Measurements from ENCODE around the gene PAK1IP1.
"Not testable (repeated sequence)": the region's sequence is repeated elsewhere in the genome, so short reads cannot be mapped to it uniquely, and the experiment has no call there.

PAK1IP1 gene

GRCh38 chr6:10694302-10695085 is at the start of gene PAK1IP1, which contains the start of gene C6orf52:
Gene PAK1IP1 (plus strand): TSS chr6:10694972. CDS start chr6:10694986, 14 bp downstream.
Gene C6orf52 (minus strand): TSS chr6:10694616. CDS start chr6:10687550, 7,066 bp downstream.
- DNase-seq = peak; percentile 86 to 91

DNA sequence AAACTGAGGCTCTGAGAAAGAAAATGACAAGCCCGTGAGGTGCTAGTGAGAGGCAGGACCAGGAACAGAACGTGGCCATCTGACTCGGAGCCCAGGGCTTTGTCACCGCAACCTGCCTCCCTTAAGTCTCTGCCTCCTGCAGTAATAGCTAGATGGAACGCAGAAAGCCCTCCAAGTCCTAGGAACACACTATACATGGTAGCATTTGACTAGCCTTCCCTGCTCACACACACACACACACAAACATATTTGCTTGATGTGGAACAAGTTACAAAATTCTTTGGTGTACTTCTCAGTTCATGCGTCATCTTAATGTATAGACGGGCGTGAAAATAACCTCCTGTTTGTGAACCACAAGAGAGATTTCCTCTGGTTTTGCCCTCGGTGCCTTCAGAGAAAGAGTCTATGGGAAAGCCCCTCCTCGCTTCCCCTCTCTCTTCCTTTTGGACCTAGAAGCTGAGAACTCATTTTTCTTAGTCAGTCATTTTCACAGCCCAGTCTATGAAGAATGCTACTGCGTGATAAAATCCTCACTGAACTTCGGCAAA is 39.2 kb upstream of the PAK1IP1 start:
- no peak for DNase-seq

DNA sequence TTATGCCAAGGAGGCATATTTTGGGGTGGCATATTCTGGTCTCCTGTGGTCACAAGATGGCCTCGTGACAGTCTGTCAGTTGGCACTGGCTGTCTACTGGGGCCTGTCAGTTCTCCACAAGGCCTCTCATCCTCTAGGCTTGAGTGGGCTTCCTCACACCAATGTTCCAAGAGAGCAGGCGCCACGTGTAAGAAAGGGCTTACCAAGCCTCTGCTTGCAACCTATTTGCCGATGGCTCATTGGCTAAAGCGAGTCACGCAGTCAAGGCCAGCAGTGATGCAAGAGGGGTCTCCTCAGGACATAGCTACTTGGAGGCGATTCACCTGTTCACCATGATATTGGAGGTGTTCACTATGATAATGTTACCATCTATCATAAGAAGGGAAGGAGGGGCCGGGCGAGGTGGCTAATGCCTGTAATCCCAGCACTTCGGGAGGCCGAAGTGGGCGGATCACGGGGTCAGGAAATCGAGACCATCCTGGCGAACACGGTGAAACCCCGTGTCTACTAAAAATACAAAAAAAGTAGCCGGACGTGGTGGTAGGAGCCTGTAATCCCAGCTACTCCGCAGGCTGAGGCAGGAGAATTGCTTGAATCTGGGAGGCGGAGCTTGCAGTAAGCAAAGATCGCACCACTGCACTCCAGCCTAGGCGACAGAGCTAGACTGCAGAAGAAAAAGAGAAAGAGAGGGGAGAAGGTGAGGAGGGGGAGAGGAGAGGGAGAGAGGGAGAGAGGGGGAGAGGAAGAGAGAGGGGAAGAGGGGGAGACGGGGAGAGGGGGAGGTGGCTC is 35.7 kb upstream of the PAK1IP1 start:
- no peak for DNase-seq

- peak in 1 of 2 experiments; percentile 35 for DNase-seq
These were observed 34.9 kb upstream of the PAK1IP1 start for GRCh38 chr6:10659699-10660348.

- DNase-seq = not testable (repeated sequence)
These were observed 34.2 kb upstream of the PAK1IP1 start for GRCh38 chr6:10660431-10661191.

DNA sequence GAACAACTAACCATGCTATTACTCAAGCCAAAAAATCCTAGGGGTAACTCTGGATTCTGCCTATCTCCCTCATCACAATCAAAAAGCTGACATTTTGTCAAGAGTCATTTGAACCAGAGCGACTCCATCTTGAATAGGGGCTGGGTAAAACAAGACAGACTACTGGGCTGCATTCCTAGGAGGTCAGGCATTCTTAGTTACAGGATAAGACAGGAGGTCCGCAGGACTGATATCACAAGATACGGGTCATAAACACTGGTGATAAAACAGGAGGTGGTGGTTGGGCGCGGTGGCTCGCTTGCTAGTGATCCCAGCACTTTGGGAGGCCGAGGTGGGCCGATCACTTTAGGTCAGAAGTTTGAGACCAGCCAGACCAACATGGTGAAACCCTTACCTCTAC is 32.6 kb upstream of the PAK1IP1 start:
- DNase-seq = no peak

GRCh38 chr6:10662742-10663141 is 32.0 kb upstream of the PAK1IP1 start:
- no peak for DNase-seq

DNA sequence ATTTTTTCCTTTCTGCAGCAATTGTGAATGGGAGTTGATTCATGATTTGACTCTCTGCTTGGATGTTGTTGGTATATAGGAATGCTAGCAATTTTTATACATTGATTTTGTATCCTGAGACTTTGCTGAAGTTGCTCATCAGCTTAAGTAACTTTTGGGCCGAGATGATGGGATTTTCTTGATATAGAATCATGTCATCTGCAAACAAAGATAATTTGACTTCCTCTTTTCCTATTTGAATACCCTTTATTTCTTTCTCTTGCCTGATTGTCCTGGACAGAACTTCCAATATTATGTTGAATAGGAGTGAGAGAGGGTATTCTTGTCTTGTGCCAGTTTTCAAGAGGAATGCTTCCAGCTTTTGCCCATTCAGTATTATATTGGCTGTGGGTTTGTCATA is 29.2 kb upstream of the PAK1IP1 start:
- not testable (repeated sequence) for DNase-seq

- DNase-seq = no peak
These were observed 26.4 kb upstream of the PAK1IP1 start for GRCh38 chr6:10668126-10668917.

DNA sequence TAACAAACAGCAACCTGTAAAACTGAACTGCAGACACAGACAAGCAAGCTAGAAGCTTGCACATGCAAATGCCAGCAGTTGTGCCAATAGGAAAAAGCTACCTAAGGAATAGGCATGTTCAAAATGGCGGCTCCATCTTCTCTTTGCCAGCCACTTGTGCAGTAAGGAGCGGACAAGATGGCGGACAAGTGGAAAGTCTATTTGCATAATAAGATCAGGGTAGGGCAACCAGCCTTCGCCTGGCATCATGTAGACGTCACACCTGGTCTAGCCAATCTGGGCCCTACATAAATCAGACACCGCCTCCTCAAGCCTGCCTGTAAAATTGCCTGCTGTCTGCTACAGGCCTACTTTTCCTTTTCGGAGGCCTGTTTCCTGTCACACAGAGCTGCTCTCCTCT is 18.4 kb upstream of the PAK1IP1 start:
- DNase-seq = no peak

- no peak for DNase-seq
These were observed 16.3 kb upstream of the PAK1IP1 start for GRCh38 chr6:10678456-10678855.

GRCh38 chr6:10681795-10682194 is 13.0 kb upstream of the PAK1IP1 start:
- DNase-seq = no peak

GRCh38 chr6:10682355-10682988 is 12.3 kb upstream of the PAK1IP1 start:
- DNase-seq = no peak

DNA sequence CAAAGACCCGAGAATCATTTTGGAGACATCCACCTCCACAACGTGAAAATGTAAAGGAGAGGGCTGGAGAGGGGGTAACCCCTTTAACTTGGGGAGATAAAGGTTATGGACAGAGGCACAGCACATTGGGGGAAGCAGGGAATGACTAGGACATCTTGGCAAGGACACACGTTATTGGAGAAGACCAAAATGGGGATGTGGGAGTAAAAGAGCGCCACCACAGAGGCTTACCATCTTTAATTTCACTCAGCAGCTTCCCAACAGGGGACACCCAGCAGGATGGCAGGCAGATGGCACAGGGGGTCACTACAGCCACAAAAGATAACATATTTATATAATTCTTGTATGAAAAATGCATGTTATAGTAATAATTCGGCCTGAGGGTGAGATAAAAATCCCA is 10.2 kb upstream of the PAK1IP1 start:
- no peak for DNase-seq

DNA sequence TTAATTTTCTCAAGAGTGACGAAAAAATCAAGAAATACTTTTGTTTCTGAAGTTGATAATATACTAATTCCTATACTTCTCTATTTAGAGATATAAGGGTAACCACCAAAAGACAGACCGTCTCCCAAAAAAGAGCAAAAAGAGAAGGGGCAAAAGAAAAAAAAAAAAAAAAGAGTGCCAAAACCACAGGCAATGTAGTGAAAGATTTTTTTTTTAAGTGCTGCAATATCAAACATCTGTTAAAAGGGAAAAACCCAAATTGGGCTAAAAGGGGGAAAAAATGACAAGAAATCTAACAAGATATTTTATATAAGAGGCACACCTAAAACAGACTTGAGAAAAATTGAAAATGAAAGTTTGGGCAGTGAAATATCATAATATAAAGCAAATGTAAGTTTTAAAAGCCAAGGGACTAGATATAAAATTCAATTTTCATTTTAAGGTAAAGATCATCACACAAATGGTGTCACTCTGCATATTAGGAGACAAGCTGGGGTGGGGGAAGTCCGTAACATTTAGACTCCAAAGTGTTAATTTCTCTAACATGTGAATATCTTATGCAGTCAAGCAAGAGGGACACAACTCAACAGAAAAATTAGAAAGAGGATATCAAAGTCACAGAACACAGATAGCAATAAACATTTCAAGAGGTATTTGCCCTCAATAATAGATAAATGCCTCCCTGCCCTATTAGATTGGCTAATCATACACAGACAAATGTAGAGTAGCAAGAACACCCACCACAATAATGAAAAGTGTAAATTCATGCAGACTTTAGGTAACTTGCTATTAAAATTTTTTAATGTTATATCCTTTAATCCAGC is 9.5 kb upstream of the PAK1IP1 start:
- no peak for DNase-seq

DNA sequence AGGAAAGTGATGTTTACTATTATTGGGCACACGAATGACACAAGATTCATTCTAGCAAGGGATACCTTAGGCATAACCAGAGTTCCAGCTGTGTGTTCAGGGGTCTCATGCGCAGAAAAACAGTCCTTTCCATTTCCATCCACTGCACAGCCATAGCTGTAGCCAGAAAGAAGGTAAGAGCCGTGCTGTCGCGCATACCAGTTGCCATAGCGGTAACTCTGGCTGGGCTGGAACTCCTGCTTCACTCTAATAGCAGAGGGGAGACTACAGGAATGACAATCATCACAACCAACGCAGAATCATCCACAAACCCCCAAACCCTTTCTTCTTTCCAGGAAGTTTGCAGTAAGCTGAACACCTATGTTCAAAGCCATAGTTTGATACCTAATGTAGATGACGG is 7.9 kb upstream of the PAK1IP1 start:
- no peak for DNase-seq

- DNase-seq = no peak
These were observed 7.2 kb upstream of the PAK1IP1 start for GRCh38 chr6:10687582-10687981.

GRCh38 chr6:10690651-10691445 is 3.9 kb upstream of the PAK1IP1 start:
- no peak for DNase-seq

GRCh38 chr6:10692965-10693538 is 1.7 kb upstream of the PAK1IP1 start:
- no peak for DNase-seq
